Natural killer cell treated with Interleukin-12 subunit alpha and Interleukin-12 subunit beta and Interleukin-15 and Interleukin-18, amount 100 ng/mL, for 72 hours (primary cell): ENCODE data around the gene TEX22. TPM values are rescaled to one million over a fixed set of nuclear protein-coding genes. Genes with fewer than 3 reads are reported as not detected.

Source experiments
- ATAC-seq, 2 donors: fragments of 150-1000 bp; cut with Tn5 transposase in 1 of 2; sonication (Bioruptor Pico), chemical (Tn5 transposase) in 1 of 2; 2 replicates each; pipeline ENCODE4 v1.10.0; 2021
- DNase-seq: peaks from one replicate; pipeline ENCODE4 v3.0.0; 2022; ENCODE audit warnings: low spot score
- H3K27ac Mint-ChIP-seq, 2 donors: 1 replicate in 1 of 2; 2 replicates in 1 of 2; pipeline ENCODE4 v1.8.0; 2022; ENCODE audit warnings: mixed read lengths in 2 of 2, mild to moderate bottlenecking in 1 of 2, moderate library complexity in 1 of 2
- H3K27me3 Mint-ChIP-seq, 2 donors: 1 replicate in 1 of 2; 2 replicates in 1 of 2; pipeline ENCODE4 v1.8.0; 2022; ENCODE audit warnings: mixed read lengths in 2 of 2
- H3K36me3 Mint-ChIP-seq: one replicate; pipeline ENCODE4 v1.8.0; 2022; ENCODE audit warnings: mixed read lengths
- H3K4me1 Mint-ChIP-seq, 2 donors: 1 replicate in 1 of 2; 2 replicates in 1 of 2; pipeline ENCODE4 v1.8.0; 2022; ENCODE audit warnings: low read depth in 2 of 2, mixed read lengths in 2 of 2, mild to moderate bottlenecking in 1 of 2
- H3K4me3 Mint-ChIP-seq: one replicate; pipeline ENCODE4 v1.8.0; 2022; ENCODE audit warnings: mixed read lengths
- H3K9me3 Mint-ChIP-seq: 2 replicates; pipeline ENCODE4 v1.8.0; 2022; ENCODE audit warnings: mixed read lengths
- total RNA-seq, 2 donors: library from RNA; stranded (reverse); gene quantifications; one replicate each; pipeline ENCODE4 v1.2.3, GENCODE V29; 2022

TEX22 gene
- total RNA-seq, 2 donors from 2014 or later: 2.7 to 3.7 TPM

GRCh38 chr14:105411017-105411941 is 12.9 kb downstream of the TEX22 start:
- H3K27ac Mint-ChIP-seq: no peak overlapping the region
- H3K36me3 Mint-ChIP-seq: no peaks in the 10 kb centered on the region
- H3K27me3 Mint-ChIP-seq: peaks cover 12 to 18% of the 10 kb centered on the region in 2 donors
- DNase-seq: no peak
- H3K9me3 Mint-ChIP-seq: no peaks in the 10 kb centered on the region
- no peak overlapping the region for H3K4me3 Mint-ChIP-seq
- H3K4me1 Mint-ChIP-seq: peaks cover 0 to 2% of the 10 kb centered on the region in 2 donors
- ATAC-seq: peak; percentile 72 to 86

- no peak for ATAC-seq
- no peaks in the 10 kb centered on the region for H3K9me3 Mint-ChIP-seq
- no peak overlapping the region for H3K4me3 Mint-ChIP-seq
- DNase-seq: no peak
- peaks cover 12 to 18% of the 10 kb centered on the region in 2 donors for H3K27me3 Mint-ChIP-seq
- no peaks in the 10 kb centered on the region for H3K36me3 Mint-ChIP-seq
- peaks cover 0 to 2% of the 10 kb centered on the region in 2 donors for H3K4me1 Mint-ChIP-seq
- H3K27ac Mint-ChIP-seq: no peak overlapping the region
These were observed 13.8 kb downstream of the TEX22 start for GRCh38 chr14:105411985-105412770.

- no peaks in the 10 kb centered on the region for H3K9me3 Mint-ChIP-seq
- H3K4me3 Mint-ChIP-seq: no peak overlapping the region
- no peak overlapping the region for H3K27ac Mint-ChIP-seq
These were observed 14.6 kb downstream of the TEX22 start for GRCh38 chr14:105412771-105413543.

GRCh38 chr14:105413544-105413886 is 15.2 kb downstream of the TEX22 start:
- Mint-ChIP-seq H3K27ac (no peak overlapping the region), H3K27me3 (peaks cover 12 to 18% of the 10 kb centered on the region in 2 donors), H3K4me1 (peaks cover 0 to 2% of the 10 kb centered on the region in 2 donors), H3K9me3 (no peaks in the 10 kb centered on the region), H3K4me3 (no peak overlapping the region), H3K36me3 (no peaks in the 10 kb centered on the region)
- DNase-seq (no peak), ATAC-seq (no peak)

More at GRCh38 chr14:105412771-105413543, 14.6 kb downstream of the TEX22 start:
- no peak for DNase-seq
- H3K27me3 Mint-ChIP-seq: peaks cover 12 to 18% of the 10 kb centered on the region in 2 donors
- peaks cover 0 to 2% of the 10 kb centered on the region in 2 donors for H3K4me1 Mint-ChIP-seq
- no peaks in the 10 kb centered on the region for H3K36me3 Mint-ChIP-seq
- no peak for ATAC-seq

GRCh38 chr14:105414456-105415371 is 16.4 kb downstream of the TEX22 start:
- peaks cover 11 to 12% of the 10 kb centered on the region in 2 donors for H3K27me3 Mint-ChIP-seq
- no peaks in the 10 kb centered on the region for H3K36me3 Mint-ChIP-seq
- no peak overlapping the region for H3K27ac Mint-ChIP-seq
- DNase-seq (peak; percentile 70), ATAC-seq (peak; percentile 81)
- peaks cover 0 to 4% of the 10 kb centered on the region in 2 donors for H3K4me1 Mint-ChIP-seq
- no peaks in the 10 kb centered on the region for H3K9me3 Mint-ChIP-seq
- H3K4me3 Mint-ChIP-seq: peak overlapping the region; percentile 56

GRCh38 chr14:105415481-105416428 is 17.4 kb downstream of the TEX22 start:
- no peaks in the 10 kb centered on the region for H3K9me3 Mint-ChIP-seq
- no peaks in the 10 kb centered on the region for H3K36me3 Mint-ChIP-seq
- H3K27me3 Mint-ChIP-seq: peaks cover 2 to 10% of the 10 kb centered on the region in 2 donors
- peaks cover 0 to 6% of the 10 kb centered on the region in 2 donors for H3K4me1 Mint-ChIP-seq
- no peak overlapping the region for H3K27ac Mint-ChIP-seq
- ATAC-seq: no peak
- peak overlapping the region; percentile 56 for H3K4me3 Mint-ChIP-seq
- no peak for DNase-seq

GRCh38 chr14:105416671-105417070 is 18.3 kb downstream of the TEX22 start:
- H3K4me3 Mint-ChIP-seq: no peak overlapping the region
- peaks cover 0 to 10% of the 10 kb centered on the region in 2 donors for H3K4me1 Mint-ChIP-seq
- ATAC-seq: no peak
- H3K9me3 Mint-ChIP-seq: no peaks in the 10 kb centered on the region
- no peak for DNase-seq
- H3K27ac Mint-ChIP-seq: no peak overlapping the region
- H3K27me3 Mint-ChIP-seq: peaks cover 0 to 8% of the 10 kb centered on the region in 2 donors
- no peaks in the 10 kb centered on the region for H3K36me3 Mint-ChIP-seq

GRCh38 chr14:105417690-105418121 is 19.4 kb downstream of the TEX22 start:
- no peak for DNase-seq
- H3K4me1 Mint-ChIP-seq: peaks cover 10 to 20% of the 10 kb centered on the region in 2 donors
- peak overlapping the region; percentile 12 for H3K4me3 Mint-ChIP-seq
- no peak overlapping the region for H3K27ac Mint-ChIP-seq
- no peaks in the 10 kb centered on the region for H3K9me3 Mint-ChIP-seq
- H3K27me3 Mint-ChIP-seq: peaks cover 0 to 7% of the 10 kb centered on the region in 2 donors
- ATAC-seq: no peak
- no peaks in the 10 kb centered on the region for H3K36me3 Mint-ChIP-seq

GRCh38 chr14:105418269-105419194 is 20.2 kb downstream of the TEX22 start:
- DNase-seq (no peak), ATAC-seq (no peak)
- Mint-ChIP-seq H3K36me3 (no peaks in the 10 kb centered on the region), H3K9me3 (no peaks in the 10 kb centered on the region), H3K4me1 (peaks cover 11 to 22% of the 10 kb centered on the region in 2 donors), H3K27me3 (no peaks in the 10 kb centered on the region), H3K4me3 (peak overlapping the region; percentile 48), H3K27ac (no peak overlapping the region)

GRCh38 chr14:105419195-105420091 is 21.1 kb downstream of the TEX22 start, which contains the start of gene MTA1:
Gene MTA1, plus strand, starts transcription at chr14:105419827. Its CDS starts 209 bp downstream, at chr14:105420036.
- Mint-ChIP-seq H3K9me3 (no peaks in the 10 kb centered on the region), H3K27ac (peak within 1 kb of the TSS; percentile 82 to 86), H3K4me1 (peaks cover 11 to 22% of the 10 kb centered on the region in 2 donors), H3K36me3 (no peaks in the 10 kb centered on the region), H3K27me3 (no peaks in the 10 kb centered on the region), H3K4me3 (peak within 1 kb of the TSS; percentile 90)
- DNase-seq: no peak
- ATAC-seq: peak; percentile 83 to 89
